Measurements from ENCODE around the gene LPP.

Gene LPP

GRCh38 chr3:188446766-188447165 lies 292.8 kb downstream of the LPP start:
- no peak for DNase-seq

- no peak for DNase-seq
Measured at GRCh38 chr3:188448813-188449212, 294.9 kb downstream of the LPP start.

GRCh38 chr3:188449421-188449820 lies 295.5 kb downstream of the LPP start:
- no peak for DNase-seq

- no peak for DNase-seq
Measured at GRCh38 chr3:188452158-188452772, 298.3 kb downstream of the LPP start.

GRCh38 chr3:188453431-188454384 lies 299.8 kb downstream of the LPP start:
- no peak for DNase-seq

GRCh38 chr3:188455748-188456147 lies 301.8 kb downstream of the LPP start:
- no peak for DNase-seq

GRCh38 chr3:188458756-188459155 lies 304.8 kb downstream of the LPP start:
- no peak for DNase-seq

GRCh38 chr3:188465311-188465710 lies 311.4 kb downstream of the LPP start:
- DNase-seq, result no peak

- no peak for DNase-seq
Measured at GRCh38 chr3:188468196-188468595, 314.2 kb downstream of the LPP start.

GRCh38 chr3:188468662-188469061 lies 314.7 kb downstream of the LPP start:
- no peak for DNase-seq

GRCh38 chr3:188469228-188469885 lies 315.4 kb downstream of the LPP start:
- DNase-seq, result no peak

GRCh38 chr3:188470508-188471130 lies 316.7 kb downstream of the LPP start:
- no peak for DNase-seq

GRCh38 chr3:188471723-188472122 lies 317.8 kb downstream of the LPP start:
- no peak for DNase-seq

GRCh38 chr3:188472336-188472735 lies 318.4 kb downstream of the LPP start:
- DNase-seq, result no peak

GRCh38 chr3:188473045-188473444 lies 319.1 kb downstream of the LPP start:
- DNase-seq, result no peak

- DNase-seq, result no peak
Measured at GRCh38 chr3:188473591-188474288, 319.8 kb downstream of the LPP start.

- no peak for DNase-seq
Measured at GRCh38 chr3:188476935-188477334, 323.0 kb downstream of the LPP start.

GRCh38 chr3:188480011-188480410 lies 326.1 kb downstream of the LPP start:
- no peak for DNase-seq

GRCh38 chr3:188482929-188483328 lies 329.0 kb downstream of the LPP start:
- no peak for DNase-seq

GRCh38 chr3:188486126-188486525 lies 332.2 kb downstream of the LPP start:
- DNase-seq, result no peak

- DNase-seq, result no peak
Measured at GRCh38 chr3:188486952-188487351, 333.0 kb downstream of the LPP start.

- no peak for DNase-seq
Measured at GRCh38 chr3:188487652-188488051, 333.7 kb downstream of the LPP start.

- DNase-seq, result no peak
Measured at GRCh38 chr3:188488801-188489200, 334.8 kb downstream of the LPP start.
